IPS-18a (cell line): Measurements from ENCODE around the gene SVOPL.
"Not testable (repeated sequence)": the region's sequence is repeated elsewhere in the genome, so short reads cannot be mapped to it uniquely, and the experiment has no call there.

Experiments
- H3K27ac ChIP-seq: one replicate; pipeline ENCODE4 v1.5.1; 2013; ENCODE audit warnings: low read length
- H3K27me3 ChIP-seq: one replicate; pipeline ENCODE4 v1.6.1; 2013; ENCODE audit warnings: mild to moderate bottlenecking, low read length; ENCODE audit not compliant: control insufficient read depth, insufficient read depth
- H3K36me3 ChIP-seq: one replicate; pipeline ENCODE4 v1.6.1; 2013; ENCODE audit warnings: low read depth, low read length; ENCODE audit not compliant: control insufficient read depth
- H3K4me1 ChIP-seq: one replicate; pipeline ENCODE4 v1.6.1; 2013; ENCODE audit warnings: low read depth, low read length; ENCODE audit not compliant: control insufficient read depth
- H3K4me3 ChIP-seq: one replicate; pipeline ENCODE4 v1.5.1; 2013; ENCODE audit warnings: low read length
- H3K9ac ChIP-seq: one replicate; pipeline ENCODE4 v1.6.1; 2013; ENCODE audit warnings: mild to moderate bottlenecking, low read length, moderate library complexity
- H3K9me3 ChIP-seq: one replicate; pipeline ENCODE4 v1.6.1; 2013; ENCODE audit warnings: low read depth, low read length; ENCODE audit not compliant: control insufficient read depth

Gene SVOPL

DNA sequence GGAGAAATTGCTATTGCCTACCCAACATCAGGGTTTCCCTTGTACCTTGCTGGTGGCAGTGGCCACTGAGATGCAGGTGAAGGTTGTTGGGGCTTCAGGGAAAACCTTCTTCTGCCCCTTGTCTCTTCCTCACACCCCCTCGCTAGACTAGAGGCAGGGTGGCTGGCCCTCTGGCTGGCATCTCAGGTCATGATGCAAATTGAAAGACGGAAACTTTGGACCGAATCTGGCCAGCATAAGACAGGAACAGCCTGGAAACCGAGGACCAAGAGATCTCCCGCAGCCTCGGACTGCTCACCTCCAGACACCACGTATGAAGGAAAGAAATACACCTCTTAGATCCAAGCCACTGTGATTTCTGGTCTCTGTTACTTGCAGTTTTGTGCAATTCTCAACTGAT, 2.9 kb downstream of the SVOPL start:
- no peak overlapping the region for H3K27ac ChIP-seq
- no peaks in the 10 kb centered on the region for H3K4me1 ChIP-seq
- no peaks in the 10 kb centered on the region for H3K27me3 ChIP-seq
- H3K9me3 ChIP-seq, result no peaks in the 10 kb centered on the region
- no peak overlapping the region for H3K4me3 ChIP-seq
- no peaks in the 10 kb centered on the region for H3K36me3 ChIP-seq
- H3K9ac ChIP-seq, result no peak overlapping the region

GRCh38 chr7:138697535-138698182, 3.5 kb downstream of the SVOPL start:
- Histone ChIP-seq H3K9me3 (no peaks in the 10 kb centered on the region), H3K4me1 (no peaks in the 10 kb centered on the region), H3K36me3 (no peaks in the 10 kb centered on the region), H3K4me3 (no peak overlapping the region), H3K27me3 (no peaks in the 10 kb centered on the region), H3K9ac (no peak overlapping the region), H3K27ac (no peak overlapping the region)

GRCh38 chr7:138695776-138696175, 5.4 kb downstream of the SVOPL start:
- not testable (repeated sequence) for H3K27ac ChIP-seq, H3K36me3 ChIP-seq, H3K27me3 ChIP-seq, H3K9me3 ChIP-seq, H3K9ac ChIP-seq, H3K4me3 ChIP-seq, H3K4me1 ChIP-seq

GRCh38 chr7:138695106-138695505, 6.1 kb downstream of the SVOPL start:
- Histone ChIP-seq H3K9ac (no peak overlapping the region), H3K27ac (no peak overlapping the region), H3K36me3 (no peaks in the 10 kb centered on the region), H3K27me3 (no peaks in the 10 kb centered on the region), H3K4me3 (no peak overlapping the region), H3K9me3 (no peaks in the 10 kb centered on the region), H3K4me1 (no peaks in the 10 kb centered on the region)

- Histone ChIP-seq H3K9me3 (no peaks in the 10 kb centered on the region), H3K36me3 (no peaks in the 10 kb centered on the region), H3K4me3 (no peak overlapping the region), H3K4me1 (no peaks in the 10 kb centered on the region), H3K9ac (no peak overlapping the region), H3K27me3 (no peaks in the 10 kb centered on the region), H3K27ac (no peak overlapping the region)
Observed at GRCh38 chr7:138691178-138691577, 10.0 kb downstream of the SVOPL start.

GRCh38 chr7:138690495-138690894, 10.7 kb downstream of the SVOPL start:
- H3K4me3 ChIP-seq, result no peak overlapping the region
- H3K27ac ChIP-seq, result no peak overlapping the region
- no peaks in the 10 kb centered on the region for H3K27me3 ChIP-seq
- H3K9me3 ChIP-seq, result no peaks in the 10 kb centered on the region
- H3K36me3 ChIP-seq, result no peaks in the 10 kb centered on the region
- no peak overlapping the region for H3K9ac ChIP-seq
- no peaks in the 10 kb centered on the region for H3K4me1 ChIP-seq

DNA sequence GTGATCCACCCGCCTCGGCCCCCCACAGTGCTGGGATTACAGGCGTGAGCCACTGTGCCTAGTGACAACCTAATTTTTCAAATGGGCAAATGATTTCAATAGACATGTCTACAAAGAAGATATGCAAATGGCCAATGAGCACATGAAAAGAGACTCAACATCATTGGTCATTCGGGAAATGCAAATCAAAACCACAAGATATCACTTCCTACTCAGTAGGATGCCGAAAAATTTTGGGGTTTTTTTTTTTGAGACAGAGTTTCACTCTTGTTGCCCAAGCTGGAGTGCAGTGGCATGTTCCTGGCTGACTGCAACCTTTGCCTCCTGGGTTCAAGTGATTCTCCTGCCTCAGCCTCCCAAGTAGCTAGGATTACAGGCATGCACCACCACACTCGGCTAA, 13.1 kb downstream of the SVOPL start:
- not testable (repeated sequence) for H3K36me3 ChIP-seq, H3K27ac ChIP-seq, H3K4me1 ChIP-seq, H3K27me3 ChIP-seq, H3K4me3 ChIP-seq, H3K9me3 ChIP-seq, H3K9ac ChIP-seq

DNA sequence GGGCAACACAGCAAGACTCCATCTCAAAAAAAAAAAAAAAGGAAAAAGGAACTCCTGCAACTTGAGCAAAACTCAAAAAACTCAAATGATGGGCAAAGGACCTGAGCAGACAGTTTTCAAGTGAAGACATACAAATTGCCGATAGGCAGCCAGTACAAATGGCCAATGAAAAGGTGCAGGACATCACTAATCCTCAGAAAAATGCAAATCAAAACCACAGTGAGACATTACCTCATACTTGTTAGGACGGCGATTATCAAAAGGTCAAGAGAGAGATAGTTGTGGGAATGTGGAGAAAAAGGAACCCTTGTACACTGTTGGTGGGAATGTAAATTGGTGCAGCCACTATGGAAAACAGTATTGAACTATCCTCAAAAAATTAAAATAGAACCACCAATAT, 16.8 kb downstream of the SVOPL start:
- no peaks in the 10 kb centered on the region for H3K27me3 ChIP-seq
- H3K4me1 ChIP-seq, result no peaks in the 10 kb centered on the region
- H3K4me3 ChIP-seq, result no peak overlapping the region
- H3K36me3 ChIP-seq, result no peaks in the 10 kb centered on the region
- no peak overlapping the region for H3K9ac ChIP-seq
- H3K9me3 ChIP-seq, result no peaks in the 10 kb centered on the region
- H3K27ac ChIP-seq, result no peak overlapping the region

- Histone ChIP-seq H3K36me3 (no peaks in the 10 kb centered on the region), H3K27me3 (no peaks in the 10 kb centered on the region), H3K27ac (no peak overlapping the region)
Observed at GRCh38 chr7:138679793-138680192, 21.4 kb downstream of the SVOPL start.

DNA sequence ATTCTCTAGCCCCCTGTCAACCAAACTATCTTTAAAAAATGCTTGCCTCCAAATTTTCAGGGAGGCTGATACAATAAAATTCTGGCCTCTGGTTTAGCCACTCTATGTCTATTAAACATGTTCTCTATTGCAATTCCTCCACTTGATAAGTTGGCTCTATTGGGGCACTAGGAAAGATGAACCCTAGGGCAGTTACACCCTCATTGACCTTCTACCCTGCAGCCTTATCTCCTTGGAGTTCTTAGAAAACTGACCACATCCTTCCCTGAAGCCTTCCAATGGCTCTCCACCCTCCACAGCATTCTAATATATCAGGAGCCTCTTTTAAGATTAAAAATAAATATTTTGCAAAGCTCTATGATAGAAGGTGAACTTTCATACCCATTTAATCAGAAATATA, 30.6 kb downstream of the SVOPL start:
- no peak overlapping the region for H3K9ac ChIP-seq
- H3K36me3 ChIP-seq, result no peaks in the 10 kb centered on the region
- peaks cover 25% of the 10 kb centered on the region for H3K4me1 ChIP-seq
- no peak overlapping the region for H3K4me3 ChIP-seq
- no peak overlapping the region for H3K27ac ChIP-seq
- H3K27me3 ChIP-seq, result no peaks in the 10 kb centered on the region
- no peaks in the 10 kb centered on the region for H3K9me3 ChIP-seq

More at GRCh38 chr7:138679793-138680192, 21.4 kb downstream of the SVOPL start:
- Histone ChIP-seq H3K4me1 (no peaks in the 10 kb centered on the region), H3K4me3 (no peak overlapping the region), H3K9ac (no peak overlapping the region), H3K9me3 (no peaks in the 10 kb centered on the region)

DNA sequence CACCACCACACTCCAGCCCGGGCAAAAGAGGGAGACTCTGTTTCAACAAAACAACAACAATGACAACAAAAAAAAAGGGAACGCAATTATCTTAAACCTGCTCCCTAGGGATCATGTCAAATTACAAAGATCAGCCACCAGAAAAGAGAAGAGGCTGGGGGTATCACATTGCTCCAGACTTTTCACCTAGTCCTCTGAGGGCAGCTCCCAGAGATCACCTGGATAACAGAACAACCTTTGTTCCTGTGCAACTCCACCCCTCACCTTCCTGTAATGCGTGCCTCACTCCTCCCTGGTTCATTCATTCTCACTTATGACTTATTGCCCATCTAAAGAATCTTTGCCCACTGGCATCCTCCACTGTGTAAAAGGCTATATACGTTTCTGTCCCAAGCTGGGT, 31.8 kb downstream of the SVOPL start:
- Histone ChIP-seq H3K36me3 (no peaks in the 10 kb centered on the region), H3K9ac (no peak overlapping the region), H3K27ac (no peak overlapping the region), H3K4me1 (peaks cover 31% of the 10 kb centered on the region), H3K9me3 (no peaks in the 10 kb centered on the region), H3K4me3 (no peak overlapping the region), H3K27me3 (no peaks in the 10 kb centered on the region)

GRCh38 chr7:138668946-138669345, 32.2 kb downstream of the SVOPL start:
- Histone ChIP-seq H3K36me3 (no peaks in the 10 kb centered on the region), H3K27me3 (no peaks in the 10 kb centered on the region), H3K9me3 (no peaks in the 10 kb centered on the region), H3K4me3 (no peak overlapping the region), H3K4me1 (peaks cover 31% of the 10 kb centered on the region), H3K27ac (no peak overlapping the region), H3K9ac (no peak overlapping the region)
